HG02759 (cell line): ENCODE results near the gene SFXN4.
"Not testable (repeated sequence)": the region's sequence is repeated elsewhere in the genome, so short reads cannot be mapped to it uniquely, and the experiment has no call there.

ENCODE experiments used
- ATAC-seq: cut with Tn5 transposase; IDR thresholded peaks from one replicate; pipeline ENCODE4 v1.9.1; 2021; ENCODE audit warnings: mild to moderate bottlenecking, moderate library complexity; ENCODE audit not compliant: unreplicated experiment

The SFXN4 gene

DNA sequence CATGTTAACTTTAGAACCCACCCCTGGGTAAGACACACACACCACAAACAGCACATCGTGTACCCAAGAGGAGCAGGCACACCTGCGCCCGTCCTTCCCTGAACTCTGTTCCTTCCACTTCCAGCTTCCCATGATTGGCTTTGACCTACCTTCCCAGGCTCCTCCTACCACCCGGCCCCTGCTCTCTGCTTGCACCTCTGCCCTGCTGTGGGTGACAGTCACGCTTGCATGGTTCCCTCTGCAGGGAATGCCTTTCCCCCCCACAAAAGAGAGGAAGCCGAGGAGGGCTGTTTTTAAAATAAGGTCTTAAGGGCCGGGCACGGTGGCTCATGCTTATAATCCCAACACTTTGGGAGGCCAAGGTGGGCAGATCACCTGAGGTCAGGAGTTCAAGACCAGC lies 16.4 kb downstream of the SFXN4 start:
- no peak for ATAC-seq

DNA sequence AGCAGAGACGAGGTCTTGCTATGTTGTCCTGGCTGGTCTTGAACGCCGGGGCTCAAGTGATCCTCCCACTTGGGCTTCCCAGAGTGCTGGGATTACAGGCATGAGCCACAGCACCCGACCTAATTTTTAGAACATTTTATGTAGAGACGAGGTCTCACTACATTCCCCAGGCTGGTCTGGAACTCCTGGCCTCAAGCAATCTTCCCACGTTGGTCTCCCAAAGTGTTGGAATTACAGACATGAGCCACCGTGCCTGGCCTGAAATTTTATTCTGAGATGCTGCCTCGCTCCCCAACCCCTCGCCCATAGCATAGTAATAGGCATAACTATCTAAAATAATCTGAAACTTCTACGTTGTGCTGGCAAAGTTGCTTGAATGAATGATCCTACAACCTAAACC lies 21.9 kb downstream of the SFXN4 start:
- no peak for ATAC-seq

DNA sequence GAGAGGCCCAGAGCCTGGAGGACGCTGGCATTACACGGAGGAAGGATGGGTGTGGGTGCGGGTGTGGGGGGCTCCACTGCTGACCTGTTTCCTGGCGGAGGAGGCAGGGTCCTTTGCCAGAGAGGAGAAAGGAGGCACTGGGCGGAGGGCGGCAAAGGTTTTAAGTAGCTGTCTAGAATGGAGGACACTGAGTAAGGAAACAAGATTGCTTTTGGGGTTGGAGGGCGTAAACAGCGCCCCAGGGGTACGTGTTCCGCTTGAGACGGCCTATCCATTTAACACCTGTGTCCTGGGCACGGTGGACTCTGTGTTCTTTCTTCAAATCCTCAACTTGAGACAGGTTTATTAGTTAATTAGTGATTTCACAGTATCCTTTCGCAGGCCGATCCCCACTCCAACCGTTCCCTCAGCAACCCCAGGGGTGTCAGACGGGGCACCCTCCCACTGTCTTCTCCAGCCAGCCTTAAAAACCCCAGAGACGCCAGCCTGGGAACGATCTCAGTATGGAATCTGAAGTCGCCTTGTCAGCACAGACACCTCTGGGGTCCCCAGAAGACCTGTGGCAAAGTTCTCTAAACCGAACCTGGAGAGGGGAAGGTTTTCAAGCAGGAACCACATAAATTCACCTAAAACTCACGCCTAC lies 24.8 kb downstream of the SFXN4 start:
- no peak for ATAC-seq

DNA sequence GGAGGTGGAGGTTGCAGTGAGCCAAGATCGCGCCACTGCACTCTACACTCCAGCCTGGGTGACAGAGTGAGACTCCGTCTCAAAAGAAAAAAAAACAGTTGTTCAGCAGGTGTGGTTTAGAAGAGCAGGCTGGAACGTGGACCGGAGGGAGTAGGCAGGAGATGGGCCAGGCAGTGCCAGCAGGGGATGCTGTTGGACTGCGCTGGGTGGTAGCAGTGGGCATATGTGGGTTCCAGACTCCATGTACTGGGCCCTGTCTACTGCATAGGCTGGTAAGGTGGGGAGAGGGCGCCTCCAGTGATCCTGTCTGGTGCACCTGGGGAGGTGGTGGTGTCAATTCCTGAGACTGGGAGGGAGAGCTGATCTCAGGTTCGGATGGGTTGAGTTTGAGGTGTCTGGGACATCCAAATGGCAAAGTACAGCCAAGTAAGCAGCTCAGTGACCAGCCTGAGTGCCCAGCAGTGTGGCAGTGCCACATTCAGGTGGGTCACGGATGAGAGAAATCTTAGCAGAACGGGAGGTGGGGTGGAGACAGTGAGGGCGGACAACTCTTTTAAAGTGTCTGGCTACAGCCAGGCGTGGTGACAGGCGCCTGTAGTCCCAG lies 25.9 kb downstream of the SFXN4 start:
- ATAC-seq: no peak

- no peak for ATAC-seq
Measured at GRCh38 chr10:119138346-119139306, 26.9 kb downstream of the SFXN4 start.

GRCh38 chr10:119137878-119138277 lies 27.6 kb downstream of the SFXN4 start:
- not testable (repeated sequence) for ATAC-seq

- no peak for ATAC-seq
Measured at GRCh38 chr10:119136084-119136483, 29.4 kb downstream of the SFXN4 start.

GRCh38 chr10:119135513-119135881 lies 30.0 kb downstream of the SFXN4 start:
- no peak for ATAC-seq

GRCh38 chr10:119133949-119134348 lies 31.6 kb downstream of the SFXN4 start:
- ATAC-seq: no peak

- no peak for ATAC-seq
Measured at GRCh38 chr10:119132521-119133345, 32.8 kb downstream of the SFXN4 start.

- ATAC-seq: peak; percentile 62
Measured at GRCh38 chr10:119131512-119132240, 33.8 kb downstream of the SFXN4 start.

DNA sequence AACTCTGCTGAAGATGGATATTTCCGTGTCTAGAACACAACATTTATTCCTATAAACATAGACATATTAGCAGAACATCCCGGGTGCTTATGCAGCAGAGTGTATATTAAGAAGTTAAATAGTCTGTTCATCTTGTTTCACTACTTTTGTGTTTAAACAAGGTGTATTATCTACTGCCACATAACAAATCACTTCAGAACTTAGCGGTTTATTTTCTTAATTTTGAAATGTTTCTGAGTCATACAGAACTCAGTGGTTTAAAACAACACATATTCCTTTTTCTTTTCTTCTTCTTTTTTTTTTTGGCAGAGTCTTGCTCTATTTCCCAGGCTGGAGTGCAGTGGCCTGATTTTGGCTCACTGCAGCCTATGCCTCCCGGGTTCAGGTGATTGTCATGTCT lies 35.8 kb downstream of the SFXN4 start:
- no peak for ATAC-seq

- no peak for ATAC-seq
Measured at GRCh38 chr10:119125942-119126341, 39.6 kb downstream of the SFXN4 start.

DNA sequence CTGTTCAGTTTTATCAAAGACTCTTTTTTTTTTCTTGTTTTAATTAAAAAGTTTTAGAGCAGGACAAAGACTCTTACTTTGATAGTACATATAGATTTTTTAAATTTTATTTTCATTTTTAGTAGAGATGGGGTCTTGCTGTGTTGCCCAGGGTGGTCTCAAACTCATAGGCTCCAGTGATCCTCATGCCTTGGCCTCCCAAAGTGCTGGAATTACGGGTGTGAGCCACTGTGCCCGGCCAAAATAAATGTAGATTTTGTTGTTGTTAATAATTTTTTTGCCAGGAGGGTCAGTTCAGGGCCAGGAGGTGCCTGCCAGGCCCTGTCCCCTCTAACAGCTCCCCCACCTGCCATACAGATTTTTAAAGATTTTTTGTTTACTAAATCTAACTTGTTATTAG lies 44.6 kb downstream of the SFXN4 start:
- no peak for ATAC-seq

GRCh38 chr10:119120413-119120867 lies 45.1 kb downstream of the SFXN4 start:
- ATAC-seq: peak; percentile 87

DNA sequence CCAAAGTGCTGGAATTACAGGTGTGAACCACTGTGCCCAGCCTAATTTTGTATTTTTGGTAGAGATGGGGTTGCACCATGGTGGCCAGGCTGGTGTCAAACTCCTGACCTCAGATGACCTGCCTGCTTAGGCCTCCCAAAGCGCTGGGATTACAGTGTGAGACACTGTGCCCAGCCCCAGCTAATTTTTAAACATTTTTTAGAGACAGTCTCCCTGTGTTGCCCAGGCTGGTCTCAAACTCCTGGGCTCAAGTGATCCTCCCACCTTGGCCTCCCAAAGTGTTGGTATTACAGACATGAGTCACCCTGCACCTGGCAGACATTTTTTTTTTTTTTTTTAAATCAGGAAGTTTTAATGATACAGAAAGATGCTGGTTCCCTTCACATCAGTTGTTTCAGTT lies 46.1 kb downstream of the SFXN4 start:
- no peak for ATAC-seq

- no peak for ATAC-seq
Measured at GRCh38 chr10:119118231-119118630, 47.3 kb downstream of the SFXN4 start.

GRCh38 chr10:119116326-119116951 lies 49.1 kb downstream of the SFXN4 start:
- no peak for ATAC-seq

DNA sequence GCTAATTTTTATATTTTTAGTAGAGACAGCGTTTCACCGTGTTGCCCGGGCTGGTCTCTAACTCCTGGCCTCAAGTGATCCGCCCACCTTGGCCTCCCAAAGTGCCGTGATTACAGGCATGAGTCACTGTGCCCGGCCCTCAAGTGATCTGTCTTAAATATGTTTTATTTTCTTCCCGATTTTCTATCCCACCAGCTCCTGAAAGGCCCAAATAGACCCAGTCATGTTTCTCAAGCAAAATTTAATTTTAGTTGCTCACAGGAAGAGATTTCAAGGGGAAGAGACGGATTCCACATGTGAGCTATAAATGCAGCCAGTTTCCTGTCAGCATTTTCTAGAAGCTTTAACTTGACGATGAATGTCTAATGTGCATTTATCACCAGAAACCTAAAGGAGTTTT lies 49.6 kb downstream of the SFXN4 start:
- no peak for ATAC-seq
